IgD-negative memory B cell (primary cell): ENCODE data around the gene SLC25A14. TPM values are rescaled to one million over a fixed set of nuclear protein-coding genes. Genes with fewer than 3 reads are reported as not detected.
"Not testable (repeated sequence)": the region's sequence is repeated elsewhere in the genome, so short reads cannot be mapped to it uniquely, and the experiment has no call there.

ENCODE experiments used
- H3K27ac Mint-ChIP-seq, 3 donors: one replicate each; pipeline ENCODE4 v1.8.0; 2020 to 2022; ENCODE audit warnings: mild to moderate bottlenecking in 3 of 3, mixed read lengths in 3 of 3, moderate library complexity in 1 of 3
- H3K27me3 Mint-ChIP-seq: one replicate; pipeline ENCODE4 v1.8.0; 2021; ENCODE audit warnings: mixed read lengths
- H3K36me3 Mint-ChIP-seq: one replicate; pipeline ENCODE4 v1.8.0; 2020; ENCODE audit warnings: mild to moderate bottlenecking, mixed read lengths
- H3K4me1 Mint-ChIP-seq, 3 donors: one replicate each; pipeline ENCODE4 v1.8.0; 2020 to 2022; ENCODE audit warnings: mixed read lengths in 3 of 3, mild to moderate bottlenecking in 1 of 3
- H3K4me3 Mint-ChIP-seq, 4 donors: one replicate each; pipeline ENCODE4 v1.8.0; 2020 to 2022; ENCODE audit warnings: mild to moderate bottlenecking in 4 of 4, mixed read lengths in 4 of 4, moderate library complexity in 3 of 4
- H3K9me3 Mint-ChIP-seq, 3 donors: one replicate each; pipeline ENCODE4 v1.8.0; 2020 to 2021; ENCODE audit warnings: mixed read lengths in 3 of 3, mild to moderate bottlenecking in 1 of 3
- polyA plus RNA-seq: library from polyadenylated mRNA; unstranded; fragments of 300-500 nt; fragmentation: Illumina TruSeq; gene quantifications from one replicate; pipeline ENCODE4 v1.2.3, GENCODE V29; 2021

The SLC25A14 gene
- polyA plus RNA-seq, 1 donor from 2014 or later = 6.7 TPM

GRCh38 chrX:130338869-130339268 lies 850 bp upstream of the SLC25A14 start:
- not testable (repeated sequence) for H3K9me3 Mint-ChIP-seq, H3K27ac Mint-ChIP-seq, H3K36me3 Mint-ChIP-seq, H3K27me3 Mint-ChIP-seq
- Mint-ChIP-seq H3K4me3 (peak overlapping the region; percentile 91 to 98 (median 94)), H3K4me1 (peaks cover 0 to 10% (median 6%) of the 10 kb centered on the region in 3 donors)

DNA sequence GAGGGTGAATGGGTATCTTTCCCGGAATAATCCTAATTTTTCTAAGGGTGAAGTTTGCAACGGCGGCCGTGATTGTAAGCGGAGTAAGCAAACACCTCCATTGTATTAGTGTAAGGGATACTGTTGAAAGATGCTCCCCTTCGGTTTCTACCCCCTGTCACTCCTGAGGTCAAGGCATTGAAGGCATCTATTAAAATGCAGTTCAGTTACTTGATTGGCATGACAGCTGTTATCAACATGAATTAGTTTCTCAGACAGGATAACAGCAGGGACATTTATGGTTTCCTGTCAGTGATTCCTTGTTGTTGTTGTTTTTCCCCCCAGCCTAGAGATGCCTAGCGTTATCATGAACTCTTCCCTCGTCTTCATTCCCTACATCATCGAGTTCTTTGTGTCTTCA lies 552 bp downstream of the SLC25A14 start:
- Mint-ChIP-seq H3K27ac (peak overlapping the region; percentile 81 to 97 (median 83)), H3K4me1 (peaks cover 0 to 10% (median 6%) of the 10 kb centered on the region in 3 donors), H3K9me3 (no peaks in the 10 kb centered on the region), H3K27me3 (peaks cover 1% of the 10 kb centered on the region), H3K36me3 (no peaks in the 10 kb centered on the region), H3K4me3 (peak overlapping the region; percentile 91 to 98 (median 94))

DNA sequence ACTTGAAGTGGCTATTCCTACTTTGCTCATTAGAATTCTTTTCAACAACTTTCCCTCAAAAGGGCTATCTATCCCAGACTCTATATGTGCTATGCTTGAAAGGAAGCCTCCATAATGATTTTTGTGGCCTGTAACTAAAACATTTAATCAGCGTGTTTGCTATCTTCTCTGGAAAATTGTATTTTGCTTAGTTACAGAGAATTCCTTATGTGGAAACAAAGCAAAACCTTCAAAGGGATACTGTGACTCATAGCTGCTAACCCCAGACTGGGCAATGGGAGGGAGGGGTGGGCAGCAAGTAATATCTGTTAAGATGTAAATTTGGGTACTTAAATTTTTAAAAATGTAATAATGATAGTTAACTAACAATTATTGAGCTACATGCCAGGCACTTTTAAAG lies 3.7 kb downstream of the SLC25A14 start:
- Mint-ChIP-seq H3K27me3 (no peaks in the 10 kb centered on the region), H3K36me3 (no peaks in the 10 kb centered on the region), H3K9me3 (no peaks in the 10 kb centered on the region), H3K27ac (no peak overlapping the region), H3K4me3 (no peak overlapping the region), H3K4me1 (peaks cover 0 to 10% (median 6%) of the 10 kb centered on the region in 3 donors)

- no peaks in the 10 kb centered on the region for H3K27me3 Mint-ChIP-seq
- H3K27ac Mint-ChIP-seq = no peak overlapping the region
- no peak overlapping the region for H3K4me3 Mint-ChIP-seq
- H3K4me1 Mint-ChIP-seq = no peaks in the 10 kb centered on the region
- no peaks in the 10 kb centered on the region for H3K36me3 Mint-ChIP-seq
- no peaks in the 10 kb centered on the region for H3K9me3 Mint-ChIP-seq
These were observed 7.6 kb downstream of the SLC25A14 start for GRCh38 chrX:130347321-130347720.

GRCh38 chrX:130351567-130351966 lies 11.8 kb downstream of the SLC25A14 start:
- H3K27me3 Mint-ChIP-seq = no peaks in the 10 kb centered on the region
- H3K4me1 Mint-ChIP-seq = no peaks in the 10 kb centered on the region
- H3K36me3 Mint-ChIP-seq = peaks cover 1% of the 10 kb centered on the region
- H3K27ac Mint-ChIP-seq = no peak overlapping the region
- peaks cover 0 to 4% (median 0%) of the 10 kb centered on the region in 3 donors for H3K9me3 Mint-ChIP-seq
- H3K4me3 Mint-ChIP-seq = no peak overlapping the region

- H3K36me3 Mint-ChIP-seq, H3K4me3 Mint-ChIP-seq, H3K9me3 Mint-ChIP-seq, H3K27me3 Mint-ChIP-seq, H3K27ac Mint-ChIP-seq, H3K4me1 Mint-ChIP-seq: not testable (repeated sequence)
These were observed 12.3 kb downstream of the SLC25A14 start for GRCh38 chrX:130352050-130352449.

DNA sequence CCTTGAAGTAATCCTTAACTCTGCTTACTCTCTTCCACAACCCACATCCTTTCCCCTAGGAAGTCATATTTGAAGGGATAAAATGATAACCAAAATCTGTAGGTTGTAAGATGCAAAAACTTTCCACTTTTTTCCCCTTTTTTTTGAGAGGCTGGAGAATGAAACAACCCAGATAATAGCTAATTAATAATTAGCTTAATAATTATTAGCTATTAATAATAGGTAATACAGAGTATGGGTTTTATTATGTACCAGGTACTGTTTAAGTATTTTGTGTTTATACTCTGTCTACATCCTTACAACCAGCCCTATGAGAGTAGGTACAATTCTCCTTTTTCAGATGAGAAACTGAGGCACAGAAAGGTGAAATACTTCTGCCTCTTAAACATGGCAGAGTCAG lies 36.4 kb downstream of the SLC25A14 start:
- Mint-ChIP-seq H3K4me1 (no peaks in the 10 kb centered on the region), H3K27ac (no peak overlapping the region), H3K9me3 (no peaks in the 10 kb centered on the region), H3K27me3 (no peaks in the 10 kb centered on the region), H3K36me3 (no peaks in the 10 kb centered on the region), H3K4me3 (no peak overlapping the region)

DNA sequence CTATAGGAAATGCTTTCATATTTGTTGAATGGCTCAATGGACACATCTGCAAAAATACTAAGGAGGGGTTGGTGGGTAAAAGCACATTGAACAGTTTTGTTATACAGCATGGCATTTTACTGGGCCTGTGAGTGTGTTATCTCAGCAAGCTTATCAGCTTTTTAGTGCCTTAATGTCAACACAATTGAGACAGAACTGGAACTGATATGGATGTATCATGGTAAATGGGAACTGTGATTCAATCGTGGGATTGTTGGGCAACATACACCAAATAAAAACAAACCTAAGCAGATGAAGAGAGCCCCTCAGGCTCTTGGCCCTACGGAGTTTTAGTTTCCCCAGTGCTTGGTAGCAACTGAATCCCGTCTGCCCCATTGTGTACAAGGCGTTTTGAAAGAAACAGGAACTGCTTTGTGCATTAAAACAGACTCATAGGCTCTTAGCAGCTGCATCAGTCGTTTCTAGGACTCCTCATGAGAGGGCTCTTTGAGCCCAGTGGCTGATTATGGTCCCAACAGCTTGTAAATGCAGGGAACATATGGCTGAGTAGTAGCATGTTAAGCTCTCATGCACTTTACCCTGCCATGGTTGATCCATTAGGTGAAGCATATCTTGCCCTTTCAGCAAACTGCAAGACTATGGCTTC lies 38.4 kb downstream of the SLC25A14 start:
- Mint-ChIP-seq H3K4me1 (no peaks in the 10 kb centered on the region), H3K27me3 (no peaks in the 10 kb centered on the region), H3K4me3 (no peak overlapping the region), H3K27ac (no peak overlapping the region), H3K36me3 (no peaks in the 10 kb centered on the region), H3K9me3 (no peaks in the 10 kb centered on the region)

GRCh38 chrX:130385520-130385919 lies 45.8 kb downstream of the SLC25A14 start, which contains the start of gene GPR119:
Gene GPR119 (minus strand): TSS chrX:130385674. CDS start chrX:130385447, 227 bp downstream.
- no peaks in the 10 kb centered on the region for H3K9me3 Mint-ChIP-seq
- no peaks in the 10 kb centered on the region for H3K27me3 Mint-ChIP-seq
- no peak within 1 kb of the TSS for H3K27ac Mint-ChIP-seq
- H3K4me1 Mint-ChIP-seq = peaks cover 0 to 1% (median 0%) of the 10 kb centered on the region in 3 donors
- H3K36me3 Mint-ChIP-seq = no peaks in the 10 kb centered on the region
- H3K4me3 Mint-ChIP-seq = no peak within 1 kb of the TSS

GRCh38 chrX:130386408-130386808 lies 46.7 kb downstream of the SLC25A14 start:
- H3K36me3 Mint-ChIP-seq = no peaks in the 10 kb centered on the region
- no peaks in the 10 kb centered on the region for H3K9me3 Mint-ChIP-seq
- peaks cover 0 to 1% (median 0%) of the 10 kb centered on the region in 3 donors for H3K4me1 Mint-ChIP-seq
- no peaks in the 10 kb centered on the region for H3K27me3 Mint-ChIP-seq
- no peak overlapping the region for H3K4me3 Mint-ChIP-seq
- no peak overlapping the region for H3K27ac Mint-ChIP-seq

DNA sequence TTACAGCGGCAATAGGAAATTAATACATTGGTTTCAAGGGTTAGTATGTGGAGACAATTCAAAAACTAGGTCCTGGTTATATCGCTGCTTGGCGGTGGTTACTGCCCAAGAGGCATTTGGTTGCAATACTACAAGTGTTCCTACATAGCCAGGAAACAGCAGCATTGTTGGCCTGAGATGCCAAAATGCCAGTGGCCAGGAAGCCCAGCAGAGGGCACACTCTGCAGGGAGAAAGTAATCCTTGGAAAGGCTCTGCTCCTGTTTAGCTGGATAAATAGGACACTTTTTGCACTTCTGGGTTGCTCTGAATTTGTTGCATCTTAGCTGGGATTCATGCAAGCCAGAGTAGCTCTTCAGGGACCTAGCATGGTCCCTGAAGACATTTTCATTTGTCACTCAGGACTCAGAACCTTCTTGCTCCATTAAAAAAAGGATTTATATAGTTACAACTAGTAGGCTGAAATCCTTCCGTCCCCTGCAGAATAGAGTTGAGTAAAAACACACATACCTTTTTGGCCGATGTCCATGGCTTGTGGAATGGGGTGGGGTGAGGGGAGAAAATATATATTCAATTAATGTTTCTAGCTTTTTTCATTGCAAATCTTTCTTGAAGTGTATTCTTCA lies 53.8 kb downstream of the SLC25A14 start:
- no peaks in the 10 kb centered on the region for H3K9me3 Mint-ChIP-seq
- no peak overlapping the region for H3K27ac Mint-ChIP-seq
- no peaks in the 10 kb centered on the region for H3K4me1 Mint-ChIP-seq
- peaks cover 2% of the 10 kb centered on the region for H3K36me3 Mint-ChIP-seq
- peaks cover 2% of the 10 kb centered on the region for H3K27me3 Mint-ChIP-seq
- H3K4me3 Mint-ChIP-seq = no peak overlapping the region

DNA sequence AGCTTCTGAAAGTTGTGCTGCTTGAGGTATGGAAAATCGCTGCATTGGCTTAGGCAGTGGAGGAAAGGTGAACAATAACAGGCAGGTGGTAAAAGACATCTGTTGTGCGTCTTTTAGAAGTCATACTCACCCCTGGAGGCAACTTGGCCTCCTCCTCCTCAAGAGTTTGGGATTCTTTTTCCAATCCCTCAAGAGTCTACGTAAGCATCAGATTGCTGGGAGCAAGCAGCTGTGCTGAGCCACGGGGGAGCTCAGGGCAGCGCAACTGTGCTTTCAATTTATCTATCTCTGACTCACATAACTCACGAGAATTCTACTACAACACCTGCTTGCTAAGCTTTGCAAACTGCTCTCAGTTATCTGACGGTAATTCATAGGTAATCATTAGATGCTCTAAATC lies 55.6 kb downstream of the SLC25A14 start:
- Mint-ChIP-seq H3K27me3 (peaks cover 2% of the 10 kb centered on the region), H3K4me1 (peaks cover 0 to 2% (median 0%) of the 10 kb centered on the region in 3 donors), H3K4me3 (no peak overlapping the region), H3K9me3 (no peaks in the 10 kb centered on the region), H3K36me3 (peaks cover 2% of the 10 kb centered on the region), H3K27ac (no peak overlapping the region)

DNA sequence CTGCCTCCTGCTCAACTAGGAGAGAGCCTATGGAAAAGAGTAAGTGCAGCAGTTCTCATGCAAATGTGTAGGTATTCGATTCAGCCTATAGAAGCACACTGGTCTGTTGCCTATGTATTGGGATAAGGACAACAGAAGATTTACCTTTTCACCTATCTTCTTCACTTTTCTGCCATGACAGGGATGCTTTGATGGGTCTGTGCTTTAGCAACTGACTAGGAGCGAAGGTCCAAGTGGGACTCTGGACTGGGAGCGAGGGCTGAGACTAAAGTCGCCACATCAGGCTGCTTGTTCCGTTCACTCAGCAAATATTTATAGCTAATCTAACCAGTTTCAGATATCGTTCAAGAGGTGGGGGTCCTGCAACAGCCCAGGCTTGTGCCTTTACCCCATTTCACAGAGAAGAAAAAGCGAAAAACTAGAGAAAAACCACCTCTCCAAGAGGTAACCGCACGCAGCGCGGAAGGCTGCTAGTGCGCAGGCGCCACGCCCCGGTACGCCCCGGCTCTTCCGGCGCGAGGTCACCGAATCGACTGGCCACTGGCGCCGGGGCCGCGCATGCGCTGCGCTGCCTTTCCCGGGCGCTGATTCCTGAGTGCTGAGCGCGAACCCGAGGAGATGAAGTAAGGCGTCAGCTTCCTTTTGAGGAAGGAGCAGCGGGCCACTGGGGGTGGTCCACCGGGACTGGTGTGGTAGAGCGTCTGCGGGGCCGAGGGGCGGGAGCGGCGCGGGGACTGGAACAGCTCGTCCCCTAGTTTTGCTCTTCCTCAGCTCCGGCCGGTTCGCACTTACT lies 61.9 kb downstream of the SLC25A14 start, which contains the start of gene RBMX2:
Gene RBMX2 (plus strand): TSS at position 573 of the 793 bp plus-strand sequence. CDS start 46 bp downstream, at position 619.
- no peaks in the 10 kb centered on the region for H3K9me3 Mint-ChIP-seq
- H3K36me3 Mint-ChIP-seq = peaks cover 2% of the 10 kb centered on the region
- peaks cover 2 to 8% (median 4%) of the 10 kb centered on the region in 3 donors for H3K4me1 Mint-ChIP-seq
- H3K27me3 Mint-ChIP-seq = no peaks in the 10 kb centered on the region
- peak within 1 kb of the TSS; percentile 83 to 93 (median 89) for H3K27ac Mint-ChIP-seq
- peak within 1 kb of the TSS; percentile 87 to 96 (median 92) for H3K4me3 Mint-ChIP-seq

DNA sequence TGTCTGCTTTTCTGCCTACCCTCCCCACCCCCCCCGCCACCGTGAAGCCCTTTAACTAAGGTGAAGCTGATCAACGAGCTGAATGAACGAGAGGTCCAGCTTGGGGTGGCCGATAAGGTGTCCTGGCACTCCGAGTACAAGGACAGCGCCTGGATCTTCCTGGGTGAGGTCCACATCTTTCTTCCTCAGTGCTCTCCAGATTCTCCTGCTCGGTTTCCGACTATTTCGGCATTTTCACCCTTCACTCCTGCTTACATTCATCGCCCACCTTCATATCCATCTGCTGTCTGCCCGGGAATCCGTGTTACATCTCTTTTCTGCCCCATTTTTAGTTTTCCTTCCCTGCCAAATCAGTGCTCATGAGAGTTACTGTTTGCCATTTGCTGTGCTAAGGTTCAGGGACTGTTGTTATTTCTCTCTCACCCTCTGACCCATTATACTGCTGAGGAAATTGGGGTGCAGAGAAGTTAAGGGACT lies 62.5 kb downstream of the SLC25A14 start:
- H3K9me3 Mint-ChIP-seq = no peaks in the 10 kb centered on the region

DNA sequence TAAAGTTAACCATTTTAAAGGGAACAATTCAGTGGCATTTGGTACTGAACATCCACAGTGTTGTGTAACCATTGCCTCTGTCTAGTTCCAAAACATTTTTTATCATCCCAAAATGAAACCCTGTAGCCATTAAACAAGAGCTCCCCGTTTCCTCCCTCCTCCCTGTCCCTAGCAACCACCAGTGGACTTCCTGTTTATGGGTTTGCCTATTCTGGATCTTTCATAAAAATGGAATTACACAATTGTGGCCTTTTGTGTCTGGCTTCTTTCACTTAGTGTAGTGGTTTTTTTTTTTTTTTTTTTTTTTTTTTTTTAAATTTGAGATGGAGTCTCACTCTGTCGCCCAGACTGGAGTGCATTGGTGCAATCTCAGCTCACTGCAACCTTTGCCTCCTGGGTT lies 73.7 kb downstream of the SLC25A14 start:
- peaks cover 0 to 3% (median 0%) of the 10 kb centered on the region in 3 donors for H3K4me1 Mint-ChIP-seq
- H3K9me3 Mint-ChIP-seq = no peaks in the 10 kb centered on the region
- no peak overlapping the region for H3K4me3 Mint-ChIP-seq
- H3K27me3 Mint-ChIP-seq = no peaks in the 10 kb centered on the region
- no peak overlapping the region for H3K27ac Mint-ChIP-seq
- H3K36me3 Mint-ChIP-seq = no peaks in the 10 kb centered on the region

More for the DNA sequence above, 62.5 kb downstream of the SLC25A14 start:
- Mint-ChIP-seq H3K4me3 (peak overlapping the region; percentile 87 to 96 (median 92)), H3K27ac (peak overlapping the region; percentile 47 to 93 (median 89)), H3K4me1 (peaks cover 2 to 10% (median 4%) of the 10 kb centered on the region in 3 donors), H3K36me3 (peaks cover 1% of the 10 kb centered on the region), H3K27me3 (no peaks in the 10 kb centered on the region)
